Measurements from ENCODE around the gene CENATAC.

DNA sequence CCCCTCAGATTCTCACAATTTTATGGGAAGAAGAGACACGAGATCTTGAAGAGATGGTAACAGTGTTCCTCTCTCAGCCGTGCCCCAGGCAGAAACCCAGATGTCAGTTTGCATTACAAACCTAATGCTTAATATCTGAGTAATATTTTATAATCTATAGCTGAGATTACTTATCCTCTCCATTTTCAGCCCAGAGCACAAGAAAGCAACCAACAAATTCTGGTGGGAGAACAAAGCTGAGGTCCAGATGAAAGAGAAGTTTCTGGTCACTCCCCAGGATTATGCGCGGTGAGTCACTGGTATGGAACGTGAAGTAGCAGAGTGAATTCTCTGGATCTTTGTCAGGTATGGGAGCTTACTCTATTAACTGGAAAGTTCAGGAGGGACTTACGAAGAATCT is 884 bp downstream of the CENATAC start:
- TF ChIP-seq, protein P1, sequence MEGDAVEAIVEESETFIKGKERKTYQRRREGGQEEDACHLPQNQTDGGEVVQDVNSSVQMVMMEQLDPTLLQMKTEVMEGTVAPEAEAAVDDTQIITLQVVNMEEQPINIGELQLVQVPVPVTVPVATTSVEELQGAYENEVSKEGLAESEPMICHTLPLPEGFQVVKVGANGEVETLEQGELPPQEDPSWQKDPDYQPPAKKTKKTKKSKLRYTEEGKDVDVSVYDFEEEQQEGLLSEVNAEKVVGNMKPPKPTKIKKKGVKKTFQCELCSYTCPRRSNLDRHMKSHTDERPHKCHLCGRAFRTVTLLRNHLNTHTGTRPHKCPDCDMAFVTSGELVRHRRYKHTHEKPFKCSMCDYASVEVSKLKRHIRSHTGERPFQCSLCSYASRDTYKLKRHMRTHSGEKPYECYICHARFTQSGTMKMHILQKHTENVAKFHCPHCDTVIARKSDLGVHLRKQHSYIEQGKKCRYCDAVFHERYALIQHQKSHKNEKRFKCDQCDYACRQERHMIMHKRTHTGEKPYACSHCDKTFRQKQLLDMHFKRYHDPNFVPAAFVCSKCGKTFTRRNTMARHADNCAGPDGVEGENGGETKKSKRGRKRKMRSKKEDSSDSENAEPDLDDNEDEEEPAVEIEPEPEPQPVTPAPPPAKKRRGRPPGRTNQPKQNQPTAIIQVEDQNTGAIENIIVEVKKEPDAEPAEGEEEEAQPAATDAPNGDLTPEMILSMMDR (conservative IDR thresholded peaks at IDR 0.05 in 1 of 2, IDR thresholded peaks at IDR 0.05 in 1 of 2; ENCODE audit: low read depth in 1 of 2, low read length in 2 of 2) = no peak
- no peak for TF ChIP-seq EZH2 (IDR thresholded peaks at IDR 0.05; ENCODE audit: low read length, missing control alignments)
